HG03354 (cell line): ENCODE results near the gene PRR14L.
"Not testable (repeated sequence)": the region's sequence is repeated elsewhere in the genome, so short reads cannot be mapped to it uniquely, and the experiment has no call there.

Source experiments
- ATAC-seq: cut with Tn5 transposase; IDR thresholded peaks from one replicate; pipeline ENCODE4 v1.9.1; 2021; ENCODE audit warnings: mild to moderate bottlenecking; ENCODE audit not compliant: unreplicated experiment, poor library complexity, severe bottlenecking

The PRR14L gene

DNA sequence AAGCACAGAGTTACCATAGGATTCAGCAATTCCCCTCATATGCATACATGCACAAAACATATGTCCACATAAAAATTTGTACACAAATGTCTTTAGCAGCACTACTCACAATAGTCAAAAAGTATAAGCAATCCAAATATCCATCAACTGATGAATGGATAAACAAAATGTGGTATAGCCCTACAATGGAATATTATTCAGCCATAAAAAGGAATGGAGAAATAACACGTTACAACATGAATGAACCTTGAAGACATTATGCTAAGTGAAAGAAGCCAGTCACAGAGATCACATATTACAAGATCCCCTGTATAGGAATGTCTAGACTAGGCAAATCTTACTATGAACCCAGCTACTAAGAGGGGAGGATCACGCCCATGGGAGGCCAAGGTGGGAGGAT is 7.2 kb downstream of the PRR14L start:
- ATAC-seq, result no peak

DNA sequence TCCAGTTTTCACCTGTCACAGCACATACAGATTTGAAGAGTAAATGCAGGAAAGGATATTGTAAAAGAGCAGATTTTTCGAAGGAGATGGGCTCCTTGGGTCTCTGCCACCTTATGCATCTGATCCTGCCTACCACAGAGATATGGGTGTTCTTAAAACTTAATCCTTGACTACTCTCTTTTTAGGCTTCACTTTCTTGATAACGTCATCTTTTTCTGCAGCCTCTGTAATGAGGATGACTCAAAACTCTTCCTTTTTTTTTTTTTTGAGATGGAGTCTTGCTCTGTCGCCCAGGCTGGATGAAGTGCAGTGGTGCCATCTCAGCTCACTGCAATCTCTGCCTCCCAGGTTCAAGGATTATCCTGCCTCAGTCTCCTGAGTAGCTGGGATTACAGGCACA is 7.8 kb downstream of the PRR14L start:
- no peak for ATAC-seq

DNA sequence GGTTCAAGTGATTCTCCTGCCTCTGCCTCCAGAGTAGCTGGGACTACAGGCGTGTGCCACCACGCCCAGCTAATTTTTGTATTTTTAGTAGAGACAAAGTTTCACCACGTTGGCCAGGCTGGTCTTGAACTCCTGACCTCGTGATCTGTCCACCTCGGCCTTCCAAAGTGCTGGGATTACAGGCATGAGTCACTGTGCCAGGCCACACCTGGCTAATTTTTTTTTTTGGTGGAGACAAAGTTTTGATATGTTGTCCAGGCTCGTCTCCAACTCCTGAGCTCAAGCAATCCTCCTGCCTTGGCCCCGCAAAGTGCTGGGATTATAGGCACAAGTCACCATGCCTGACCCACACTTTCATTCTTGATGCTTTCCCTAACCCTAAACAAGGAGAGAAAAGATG is 9.6 kb downstream of the PRR14L start:
- ATAC-seq, result not testable (repeated sequence)

DNA sequence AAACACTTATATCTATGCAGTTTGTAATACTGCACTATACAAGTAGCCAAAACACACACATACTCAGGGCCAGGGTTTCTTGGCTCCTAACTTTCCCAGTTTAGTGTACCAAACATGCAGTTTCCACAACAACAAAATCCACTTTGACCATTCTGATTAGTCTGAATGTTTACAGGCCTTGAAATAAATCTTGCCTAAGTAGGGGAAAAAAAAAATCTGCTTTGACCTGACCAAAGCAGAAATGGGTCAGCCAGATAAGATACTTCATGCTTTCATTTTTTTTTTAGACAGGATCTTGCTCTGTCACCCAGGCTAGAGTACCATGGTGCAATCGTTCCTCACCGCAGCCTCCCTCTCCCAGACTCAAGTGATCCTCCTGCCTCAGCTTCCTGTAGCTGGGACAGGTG is 10.1 kb downstream of the PRR14L start:
- ATAC-seq, result no peak

DNA sequence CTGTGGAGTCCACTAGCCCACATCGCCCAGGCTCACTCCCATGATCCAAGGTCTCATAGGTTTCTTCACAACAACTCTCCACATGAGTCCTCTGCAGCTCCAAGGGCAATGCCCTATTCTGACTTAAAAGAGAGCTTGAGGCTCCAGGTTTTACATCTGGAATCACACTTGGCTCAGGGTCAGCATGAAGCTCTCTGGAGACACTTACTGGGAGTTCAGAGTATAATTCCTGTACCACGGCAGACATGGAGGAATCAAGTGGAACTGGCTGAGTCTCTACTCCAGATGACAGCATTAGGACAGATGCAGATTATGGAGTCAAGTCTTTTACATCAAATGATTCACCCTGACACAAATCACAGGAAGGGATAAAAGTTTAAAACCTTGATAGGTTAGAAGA is 11.4 kb downstream of the PRR14L start:
- no peak for ATAC-seq

DNA sequence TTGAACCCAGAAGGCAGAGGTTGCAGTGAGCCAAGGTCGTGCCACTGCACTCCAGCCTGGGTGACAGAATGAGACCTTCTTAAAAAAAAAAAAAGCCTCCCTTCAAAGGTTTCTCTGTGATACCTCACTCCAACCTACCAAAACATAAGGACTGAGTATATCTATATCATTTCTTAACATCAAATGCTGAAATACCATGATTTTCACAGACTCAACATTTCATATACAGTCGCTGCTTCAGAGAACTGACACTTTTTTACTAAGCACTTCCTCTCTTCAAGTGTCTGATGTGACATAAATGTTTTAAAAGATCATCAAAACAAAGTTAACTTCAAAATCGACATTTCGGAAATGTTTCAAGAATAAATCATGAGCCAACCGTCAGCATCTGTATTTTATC is 12.0 kb downstream of the PRR14L start:
- ATAC-seq, result no peak

DNA sequence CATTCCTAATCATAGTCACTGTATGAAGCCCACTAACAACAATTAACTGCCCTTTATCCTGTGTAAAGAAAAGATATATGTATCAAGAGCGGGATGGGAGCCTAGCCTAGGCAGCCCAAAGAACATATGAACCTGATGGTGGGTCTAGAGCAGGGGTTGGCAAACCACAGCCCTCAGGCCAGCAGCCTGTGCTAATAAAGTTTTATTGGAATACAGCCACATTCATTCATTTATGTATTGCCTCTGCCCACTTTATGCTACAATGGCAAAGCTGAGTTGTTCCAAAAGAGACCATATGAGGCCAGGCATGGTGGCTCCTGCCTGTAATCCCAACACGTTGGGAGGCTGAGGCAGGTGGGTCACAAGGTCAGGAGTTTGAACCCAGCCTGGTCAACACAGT is 13.5 kb downstream of the PRR14L start:
- ATAC-seq, result no peak

DNA sequence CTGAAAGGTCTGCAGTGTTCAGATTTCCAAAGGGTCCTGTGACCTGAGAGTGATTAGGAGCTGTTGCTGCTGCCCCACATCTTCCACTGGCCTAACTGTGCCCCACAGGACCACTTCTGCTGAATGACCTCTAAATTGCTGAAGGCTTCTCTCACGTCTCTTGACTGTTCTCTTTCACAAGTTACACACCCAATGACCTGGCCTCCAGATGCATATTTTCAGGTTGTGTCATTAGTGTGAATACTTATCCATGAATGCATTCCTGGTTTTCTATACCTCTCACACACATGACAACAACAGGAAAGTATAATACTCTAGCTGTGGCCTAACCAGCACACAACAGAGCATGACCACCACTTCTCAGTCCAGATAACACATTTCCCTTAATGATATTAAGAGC is 15.4 kb downstream of the PRR14L start:
- ATAC-seq, result no peak

DNA sequence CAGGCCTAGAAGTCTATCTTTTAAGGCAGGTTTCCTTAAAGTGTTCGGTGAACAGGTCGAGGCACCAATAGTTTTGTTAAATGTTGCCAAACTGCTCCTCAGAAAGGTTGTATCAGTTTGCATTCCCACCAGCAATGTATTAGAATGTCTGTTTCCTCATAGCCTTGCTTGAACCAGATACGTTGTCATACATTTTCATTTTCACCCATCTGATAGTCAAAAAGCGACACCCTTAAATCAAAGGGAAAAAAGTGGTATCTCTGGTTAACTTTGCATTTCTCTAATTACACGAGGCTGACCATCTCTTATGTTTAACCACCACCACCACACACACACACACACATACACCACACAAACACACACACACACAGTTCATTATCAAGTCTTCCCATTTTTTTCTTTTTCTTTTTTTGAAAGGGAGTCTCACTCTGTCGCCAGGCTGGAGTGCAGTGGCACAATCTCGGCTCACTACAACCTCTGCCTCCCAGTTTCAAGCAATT is 16.3 kb downstream of the PRR14L start:
- ATAC-seq, result no peak

DNA sequence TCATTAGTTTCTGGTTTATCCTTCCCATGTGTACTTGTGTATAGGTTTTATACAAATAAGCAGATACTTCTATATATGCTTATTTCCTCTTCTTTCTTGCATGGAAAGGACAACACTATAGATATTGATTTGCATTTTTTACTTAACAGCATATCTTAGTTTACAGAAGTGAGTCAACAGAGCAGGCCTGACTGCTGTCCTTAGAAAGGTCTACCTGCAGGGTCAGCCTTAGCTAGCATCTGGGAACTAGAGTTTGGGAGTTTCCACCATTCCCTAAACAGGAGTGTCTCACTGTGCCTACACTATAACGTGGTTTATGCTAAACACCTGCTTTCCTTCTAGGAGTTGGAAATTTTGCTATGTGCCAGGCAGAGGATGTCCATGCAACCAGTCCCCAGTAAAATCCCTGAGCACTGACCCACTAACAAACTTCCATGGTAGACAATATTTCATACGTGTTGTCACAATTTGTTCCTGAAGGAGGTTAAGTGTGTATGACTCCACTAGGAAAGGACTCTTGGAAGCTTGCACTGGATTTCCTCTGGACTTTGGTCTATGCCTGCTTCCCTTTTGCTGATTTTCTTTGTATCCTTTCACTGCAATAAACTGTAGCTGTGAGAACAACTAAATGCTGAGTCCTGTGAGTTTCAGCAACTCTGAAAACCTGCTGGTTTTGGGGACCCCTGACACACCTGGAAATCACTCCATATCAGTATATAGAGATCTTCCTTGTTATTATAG is 17.7 kb downstream of the PRR14L start:
- ATAC-seq, result no peak

DNA sequence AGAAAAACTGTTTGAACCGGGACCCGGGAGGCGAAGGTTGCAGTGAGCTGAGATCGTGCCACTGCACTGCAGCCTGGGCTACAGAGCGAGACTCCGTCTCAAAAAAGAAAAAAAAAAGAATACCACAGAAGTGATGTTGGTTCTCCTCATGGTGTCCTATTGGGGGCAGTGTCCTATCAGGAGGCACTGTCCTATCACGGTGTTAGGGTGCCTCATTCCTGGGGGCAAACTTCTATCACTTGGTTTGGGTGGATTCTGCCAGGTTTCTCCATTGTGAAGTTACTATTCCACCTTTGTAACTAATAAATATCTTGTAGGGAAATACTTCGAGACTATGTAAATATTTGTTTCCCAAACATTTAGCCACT is 19.6 kb downstream of the PRR14L start:
- no peak for ATAC-seq

DNA sequence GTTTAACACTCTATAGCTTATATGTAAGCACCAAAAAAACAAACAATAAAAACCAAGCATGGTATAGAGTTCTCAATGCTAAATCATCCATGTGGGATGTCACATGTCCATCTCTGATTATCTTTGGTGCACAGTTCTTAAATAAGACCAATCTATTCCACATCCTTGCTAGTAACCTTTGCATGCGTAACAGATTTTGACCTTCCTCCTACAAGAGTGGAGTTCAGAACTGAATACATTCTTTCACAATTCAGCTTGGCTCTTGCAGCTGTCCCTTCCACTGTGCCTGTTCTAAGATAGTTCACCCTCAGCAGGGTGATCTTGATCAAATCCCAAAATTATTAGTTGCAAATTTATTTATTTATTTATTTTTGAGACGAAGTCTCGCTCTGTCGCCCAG is 21.1 kb downstream of the PRR14L start:
- ATAC-seq, result no peak

DNA sequence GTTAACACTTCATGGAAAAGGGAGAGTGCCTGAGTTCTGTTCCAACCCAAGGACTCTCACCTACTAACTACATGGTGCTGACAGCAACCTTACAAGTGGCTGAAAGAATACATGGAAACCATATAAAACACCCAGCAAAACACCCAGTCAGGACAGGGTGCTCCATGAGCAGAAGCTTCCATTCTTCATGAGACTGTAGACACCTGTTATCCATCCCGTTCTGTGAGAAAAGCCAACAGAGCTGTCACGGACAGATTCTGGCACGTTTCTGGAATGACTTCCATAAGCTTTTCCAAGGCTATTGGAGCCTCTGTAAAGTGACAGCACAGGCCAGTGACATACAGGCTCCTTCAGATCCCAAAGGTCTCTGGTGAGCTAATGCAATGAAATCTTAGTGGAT is 23.2 kb downstream of the PRR14L start:
- no peak for ATAC-seq

DNA sequence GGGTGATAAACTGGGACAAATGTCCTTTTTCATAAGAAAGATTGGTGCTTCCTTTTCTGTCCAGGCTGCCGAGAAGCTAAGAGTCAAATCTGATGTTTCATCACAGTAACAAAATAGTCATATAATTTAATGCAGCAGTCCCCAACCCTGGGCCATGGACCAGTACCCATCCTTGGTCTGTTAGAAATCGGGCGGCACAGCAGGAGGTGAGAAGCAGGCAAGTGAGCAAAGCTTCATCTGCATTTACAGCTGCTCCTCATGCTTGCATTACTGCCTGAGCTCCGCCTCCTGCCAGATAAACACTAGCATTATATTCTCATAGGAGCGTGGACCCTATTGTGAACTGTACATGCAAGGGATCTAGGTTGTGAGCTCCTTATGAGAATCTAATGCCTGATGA is 26.2 kb downstream of the PRR14L start:
- ATAC-seq, result no peak

DNA sequence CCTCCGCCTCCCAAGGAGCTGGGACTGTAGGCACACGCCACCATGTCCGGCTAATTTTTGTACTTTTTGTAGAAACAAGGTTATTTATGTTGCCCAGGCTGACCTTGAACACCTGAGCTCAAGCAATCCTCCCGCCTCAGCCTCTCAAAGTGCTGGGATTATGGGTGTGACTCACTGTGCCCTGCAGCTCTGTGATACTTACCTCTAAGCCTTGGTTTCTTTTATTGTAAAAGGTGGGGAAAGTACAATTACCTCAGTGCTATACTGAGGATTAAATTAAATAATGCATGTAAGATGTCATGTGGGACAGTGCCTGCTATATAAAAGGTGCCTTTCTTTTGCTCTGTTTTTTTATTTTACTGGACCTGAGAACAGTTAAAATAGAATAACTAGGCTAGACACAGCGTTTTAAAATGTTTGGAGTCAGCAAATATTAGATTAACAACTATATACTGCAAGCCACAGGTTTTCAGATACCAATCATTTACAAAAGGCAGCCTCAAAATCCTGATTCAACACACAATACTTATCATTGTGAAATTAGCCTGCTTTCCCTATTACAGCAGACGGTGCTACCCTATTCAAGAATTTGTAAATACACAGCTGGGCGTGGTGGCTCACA is 30.0 kb downstream of the PRR14L start:
- no peak for ATAC-seq

DNA sequence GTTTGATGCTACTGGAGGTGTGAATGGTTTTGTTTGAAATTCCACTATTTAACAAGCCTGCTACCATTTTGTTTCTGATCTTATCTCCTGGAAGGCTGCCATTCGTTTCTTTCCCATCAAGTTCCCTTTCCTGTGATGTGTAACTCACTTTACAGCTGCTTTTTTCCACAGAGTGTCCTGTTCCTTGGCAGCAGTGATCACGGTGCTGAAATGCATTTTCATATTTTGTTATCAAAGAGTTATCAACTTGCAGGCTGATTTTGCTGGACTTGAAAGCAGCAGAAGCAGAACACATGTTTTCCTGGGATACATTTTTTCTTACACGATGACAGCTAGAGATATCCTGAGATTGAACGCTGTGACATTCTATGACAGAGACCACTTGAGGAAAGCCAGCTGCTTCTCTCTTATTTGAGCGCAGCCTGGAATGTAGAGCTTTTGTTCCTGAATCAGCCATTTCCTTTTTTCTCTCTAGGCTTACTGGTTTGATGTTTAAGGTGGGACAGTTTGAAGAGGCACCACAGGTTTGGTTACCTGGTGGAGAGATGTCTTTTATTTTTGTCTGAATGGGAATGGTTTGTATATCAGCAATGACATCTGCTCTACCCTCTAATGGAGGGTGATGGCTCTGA is 34.7 kb downstream of the PRR14L start:
- ATAC-seq, result no peak

DNA sequence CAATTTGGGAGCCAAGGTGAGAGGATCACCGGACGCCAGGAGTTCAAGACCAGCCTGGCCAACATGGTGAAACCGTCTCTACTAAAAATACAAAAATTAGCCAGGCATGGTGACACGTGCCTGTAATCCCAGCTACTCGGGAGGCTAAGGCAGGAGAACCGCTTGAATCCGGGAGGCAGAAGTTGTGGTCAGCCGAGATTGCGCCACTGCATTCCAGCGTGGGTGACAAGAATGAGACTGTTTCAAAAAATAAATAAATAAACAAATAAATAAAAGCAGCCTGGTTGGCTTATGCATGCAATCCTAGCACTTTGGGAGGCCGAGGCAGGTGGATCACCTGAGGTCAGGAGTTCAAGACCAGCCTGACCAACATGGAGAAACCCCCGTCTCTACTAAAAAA is 38.7 kb downstream of the PRR14L start:
- ATAC-seq, result not testable (repeated sequence)

DNA sequence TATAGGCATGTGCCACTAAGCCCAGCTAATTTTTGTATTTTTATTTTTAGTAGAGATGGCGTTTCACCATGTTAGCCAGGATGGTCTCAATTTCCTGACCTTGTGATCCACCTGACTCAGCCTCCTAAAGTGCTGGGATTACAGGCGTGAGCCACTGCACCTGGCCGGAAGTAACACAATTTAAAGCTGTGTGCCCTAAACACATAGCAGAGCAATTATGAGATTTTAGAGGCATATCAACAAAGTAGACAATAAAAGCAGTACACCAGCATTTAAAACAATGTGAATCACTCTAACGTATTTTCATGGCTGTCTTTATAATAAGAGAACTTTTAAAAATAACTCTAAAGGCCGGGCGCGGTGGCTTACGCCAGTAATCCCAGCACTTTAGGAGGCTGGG is 42.4 kb downstream of the PRR14L start:
- no peak for ATAC-seq

DNA sequence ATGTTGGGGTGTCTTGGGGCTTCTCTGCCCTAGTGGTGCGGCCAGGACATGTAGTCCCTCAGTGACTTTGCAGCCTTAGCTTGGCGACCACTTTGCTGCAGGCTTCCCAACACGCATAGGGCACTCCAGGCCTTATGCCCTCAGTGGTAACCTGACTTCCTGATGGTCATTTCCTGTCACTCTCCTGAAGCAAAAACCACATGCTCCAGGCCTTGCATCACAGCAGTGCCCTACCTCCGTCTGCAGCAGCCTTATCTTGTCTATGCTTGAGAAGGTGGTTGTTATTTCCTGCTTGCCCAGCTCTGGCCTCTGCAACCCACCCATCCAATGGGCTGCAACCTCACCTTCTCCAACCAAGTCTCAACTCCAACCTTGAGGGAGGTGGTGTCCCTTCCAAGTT is 54.5 kb downstream of the PRR14L start:
- no peak for ATAC-seq

DNA sequence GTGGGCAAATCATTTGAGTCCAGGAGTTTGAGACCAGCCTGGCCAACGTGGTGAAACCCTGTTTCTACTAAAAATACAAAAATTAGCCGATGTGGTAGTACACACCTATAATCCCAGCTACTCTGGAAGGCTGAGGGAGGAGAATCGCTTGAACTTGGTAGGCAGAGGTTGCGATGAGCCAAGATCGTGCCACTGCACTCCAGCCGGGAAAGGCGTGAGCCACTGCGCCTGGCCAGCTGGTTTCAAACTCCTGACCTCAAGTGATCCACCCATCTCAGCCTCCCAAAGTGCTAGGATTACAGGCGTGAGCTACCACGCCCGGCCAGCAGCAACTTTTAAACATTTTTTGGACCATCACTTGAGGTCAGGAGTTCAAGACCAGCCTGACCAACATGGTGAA is 55.9 kb downstream of the PRR14L start:
- not testable (repeated sequence) for ATAC-seq

DNA sequence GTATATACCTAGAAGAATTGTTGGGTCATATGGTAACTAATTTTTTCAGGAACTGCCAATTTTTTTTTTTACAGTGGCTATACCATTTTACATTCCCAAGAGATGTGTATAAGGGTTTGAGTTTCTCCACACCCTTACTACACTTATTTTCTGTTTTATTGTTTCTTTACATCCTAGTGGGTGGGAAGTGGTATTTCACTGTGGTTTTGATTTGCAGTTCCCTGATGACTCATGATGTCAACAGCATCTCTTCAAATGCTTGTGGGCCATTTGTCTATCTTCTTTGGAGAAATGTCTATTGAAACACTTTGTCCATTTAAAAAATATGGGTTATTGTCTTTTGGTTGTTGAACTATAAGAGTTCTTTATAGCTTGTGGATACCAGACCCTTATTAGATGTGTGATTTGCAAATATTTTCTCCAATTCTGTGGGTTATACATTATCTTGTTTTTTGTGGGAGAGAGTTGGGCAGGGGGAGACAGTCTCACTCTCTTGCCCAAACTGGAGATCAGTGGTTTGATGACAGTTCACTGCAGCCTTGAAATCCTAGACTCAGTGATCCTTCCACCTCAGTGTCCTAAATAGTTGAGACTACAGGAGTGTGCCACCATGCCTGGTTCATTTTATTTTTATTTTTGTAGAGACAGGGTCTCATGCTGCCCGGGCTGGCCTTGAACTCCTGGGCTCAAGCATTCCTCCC is 57.6 kb downstream of the PRR14L start:
- no peak for ATAC-seq
